ENCODE results near the gene SERTAD2. TPM values are rescaled to one million over a fixed set of nuclear protein-coding genes. Genes with fewer than 3 reads are reported as not detected.

Gene SERTAD2
- total RNA-seq, 1 donor from 2014 or later: 19.1 TPM

GRCh38 chr2:64652231-64653108 is 1.2 kb downstream of the SERTAD2 start:
- peak; percentile 64 for DNase-seq (ENCODE audit: low spot score)

GRCh38 chr2:64651590-64651989 is 2.1 kb downstream of the SERTAD2 start:
- Histone ChIP-seq H3K36me3 (no peaks in the 10 kb centered on the region), H3K9me3 (ENCODE audit: low read depth) (no peaks in the 10 kb centered on the region), H3F3A (ENCODE audit: low read depth) (peaks cover 63% of the 10 kb centered on the region), H3K4me1 (peaks cover 52% of the 10 kb centered on the region), H3K27me3 (no peaks in the 10 kb centered on the region), H3K27ac (no peak overlapping the region), H4K20me1 (ENCODE audit: low read depth) (peaks cover 64% of the 10 kb centered on the region), H2AFZ (replicated peaks) (no peak overlapping the region), H3K4me2 (peak overlapping the region; percentile 88), H3K9ac (no peak overlapping the region), H3K4me3 (peak overlapping the region; percentile 99), H3K79me2 (ENCODE audit: low read depth) (peaks cover 66% of the 10 kb centered on the region)
- Mint-ChIP-seq H3K27ac (no peak overlapping the region), H3K27me3 (ENCODE audit: insufficient read depth, low read depth) (no peaks in the 10 kb centered on the region), H3K4me1 (peaks cover 64% of the 10 kb centered on the region), H3K36me3 (no peaks in the 10 kb centered on the region), H3K4me3 (peak overlapping the region; percentile 88), H3K9me3 (no peaks in the 10 kb centered on the region)
- no peak for DNase-seq (ENCODE audit: low spot score)
- TF ChIP-seq, protein P1, sequence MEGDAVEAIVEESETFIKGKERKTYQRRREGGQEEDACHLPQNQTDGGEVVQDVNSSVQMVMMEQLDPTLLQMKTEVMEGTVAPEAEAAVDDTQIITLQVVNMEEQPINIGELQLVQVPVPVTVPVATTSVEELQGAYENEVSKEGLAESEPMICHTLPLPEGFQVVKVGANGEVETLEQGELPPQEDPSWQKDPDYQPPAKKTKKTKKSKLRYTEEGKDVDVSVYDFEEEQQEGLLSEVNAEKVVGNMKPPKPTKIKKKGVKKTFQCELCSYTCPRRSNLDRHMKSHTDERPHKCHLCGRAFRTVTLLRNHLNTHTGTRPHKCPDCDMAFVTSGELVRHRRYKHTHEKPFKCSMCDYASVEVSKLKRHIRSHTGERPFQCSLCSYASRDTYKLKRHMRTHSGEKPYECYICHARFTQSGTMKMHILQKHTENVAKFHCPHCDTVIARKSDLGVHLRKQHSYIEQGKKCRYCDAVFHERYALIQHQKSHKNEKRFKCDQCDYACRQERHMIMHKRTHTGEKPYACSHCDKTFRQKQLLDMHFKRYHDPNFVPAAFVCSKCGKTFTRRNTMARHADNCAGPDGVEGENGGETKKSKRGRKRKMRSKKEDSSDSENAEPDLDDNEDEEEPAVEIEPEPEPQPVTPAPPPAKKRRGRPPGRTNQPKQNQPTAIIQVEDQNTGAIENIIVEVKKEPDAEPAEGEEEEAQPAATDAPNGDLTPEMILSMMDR (IDR thresholded peaks at IDR 0.05): no peak
- TF ChIP-seq EZH2 (IDR thresholded peaks at IDR 0.05): no peak
- TF ChIP-seq EZH2phosphoT487 (IDR thresholded peaks at IDR 0.05): no peak

More at GRCh38 chr2:64652231-64653108, 1.2 kb downstream of the SERTAD2 start:
- Histone ChIP-seq H4K20me1 (ENCODE audit: low read depth) (peaks cover 55% of the 10 kb centered on the region), H3K4me2 (peak overlapping the region; percentile 88), H3K36me3 (no peaks in the 10 kb centered on the region), H3K4me1 (peaks cover 49% of the 10 kb centered on the region), H3F3A (ENCODE audit: low read depth) (peaks cover 60% of the 10 kb centered on the region), H2AFZ (replicated peaks) (no peak overlapping the region), H3K27me3 (no peaks in the 10 kb centered on the region), H3K4me3 (peak overlapping the region; percentile 99), H3K79me2 (ENCODE audit: low read depth) (peaks cover 57% of the 10 kb centered on the region), H3K27ac (peak overlapping the region; percentile 99), H3K9me3 (ENCODE audit: low read depth) (no peaks in the 10 kb centered on the region), H3K9ac (peak overlapping the region; percentile 86)
- no peaks in the 10 kb centered on the region for H3K36me3 Mint-ChIP-seq
- TF ChIP-seq EZH2phosphoT487 (IDR thresholded peaks at IDR 0.05) (no peak), EZH2 (IDR thresholded peaks at IDR 0.05) (no peak)
- TF ChIP-seq, protein P1 (IDR thresholded peaks at IDR 0.05): no peak
- no peaks in the 10 kb centered on the region for H3K9me3 Mint-ChIP-seq
- peak overlapping the region; percentile 88 for H3K4me3 Mint-ChIP-seq
- H3K27me3 Mint-ChIP-seq (ENCODE audit: insufficient read depth, low read depth): no peaks in the 10 kb centered on the region
- H3K4me1 Mint-ChIP-seq: peaks cover 58% of the 10 kb centered on the region
- peak overlapping the region; percentile 27 for H3K27ac Mint-ChIP-seq

DNA sequence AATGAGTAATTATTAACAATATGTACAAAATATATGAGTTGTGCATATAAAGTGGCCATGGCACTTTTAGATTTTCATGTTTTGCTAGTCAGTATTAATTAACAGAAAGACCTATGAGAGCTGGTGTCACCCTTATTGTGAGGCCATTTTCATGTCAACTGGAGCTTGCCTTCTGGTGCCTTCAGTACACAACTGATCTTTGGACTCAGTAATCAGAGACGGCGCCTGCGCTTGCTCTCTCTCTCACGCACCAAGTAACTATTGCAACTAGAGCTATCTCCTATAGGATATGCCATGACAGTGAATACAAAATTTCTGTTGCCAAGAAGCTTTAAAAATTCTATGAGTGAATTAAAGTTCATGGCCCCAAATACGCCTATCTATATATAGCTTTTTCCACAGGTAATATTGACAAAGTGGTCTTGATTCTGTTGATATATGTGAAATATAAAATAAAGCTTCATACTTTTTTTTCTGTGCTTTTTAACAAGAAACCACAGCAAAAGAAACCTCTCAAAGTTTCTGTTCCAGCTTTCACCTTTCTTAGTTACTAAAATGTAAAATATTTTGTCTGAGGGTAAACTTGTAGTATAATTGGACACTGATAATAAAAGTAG is 2.9 kb downstream of the SERTAD2 start:
- H3K27ac ChIP-seq: no peak overlapping the region
- H3K4me3 ChIP-seq: no peak overlapping the region
- peak overlapping the region; percentile 88 for H3K4me2 ChIP-seq
- H2AFZ ChIP-seq (replicated peaks): no peak overlapping the region
- DNase-seq (ENCODE audit: low spot score): no peak
- H3K27me3 ChIP-seq: no peaks in the 10 kb centered on the region
- no peaks in the 10 kb centered on the region for H3K36me3 ChIP-seq
- H3K27me3 Mint-ChIP-seq (ENCODE audit: insufficient read depth, low read depth): no peaks in the 10 kb centered on the region
- H3F3A ChIP-seq (ENCODE audit: low read depth): peaks cover 64% of the 10 kb centered on the region
- peaks cover 60% of the 10 kb centered on the region for H3K4me1 ChIP-seq
- H3K79me2 ChIP-seq (ENCODE audit: low read depth): peaks cover 73% of the 10 kb centered on the region
- H3K9me3 Mint-ChIP-seq: no peaks in the 10 kb centered on the region
- no peaks in the 10 kb centered on the region for H3K36me3 Mint-ChIP-seq
- no peaks in the 10 kb centered on the region for H3K9me3 ChIP-seq (ENCODE audit: low read depth)
- H3K9ac ChIP-seq: no peak overlapping the region
- H3K4me3 Mint-ChIP-seq: peak overlapping the region; percentile 38
- no peak overlapping the region for H3K27ac Mint-ChIP-seq
- peaks cover 69% of the 10 kb centered on the region for H3K4me1 Mint-ChIP-seq
- TF ChIP-seq, protein P1 (IDR thresholded peaks at IDR 0.05): no peak
- no peak for TF ChIP-seq EZH2 (IDR thresholded peaks at IDR 0.05)
- TF ChIP-seq EZH2phosphoT487 (IDR thresholded peaks at IDR 0.05): no peak
- H4K20me1 ChIP-seq (ENCODE audit: low read depth): peaks cover 70% of the 10 kb centered on the region

All from neural progenitor cell (in vitro differentiated cells).